HepG2 (cell line): ENCODE data around the gene ZDHHC9.

ENCODE experiments used
- NCOA1 ChIP-seq: sonication (generic); formaldehyde crosslinking; IDR thresholded peaks from 2 replicates; pipeline ENCODE4 v1.9.0; 2021; ENCODE audit warnings: missing genetic modification reagents
- PCBP1 ChIP-seq: fragments of 200-400 bp; formaldehyde crosslinking; IDR thresholded peaks from 2 replicates; pipeline ENCODE4 v1.6.1; 2017; ENCODE audit warnings: mild to moderate bottlenecking, low read depth, low read length, borderline replicate concordance
- POLR2AphosphoS2 ChIP-seq: IDR thresholded peaks from 2 replicates; pipeline ENCODE4 v1.6.1; 2011; ENCODE audit warnings: low read depth, low read length, improper control_type of control experiment
- POLR2AphosphoS5 ChIP-seq: IDR thresholded peaks from 2 replicates; pipeline ENCODE4 v1.6.1; 2012; ENCODE audit warnings: low read depth, low read length
- RAD21 ChIP-seq: fragments of 450-650 bp; formaldehyde crosslinking; IDR thresholded peaks from 2 replicates; pipeline ENCODE4 v1.5.0; 2020; ENCODE audit warnings: mild to moderate bottlenecking
- SMAD1 ChIP-seq: sonication (generic); formaldehyde crosslinking; IDR thresholded peaks from 2 replicates; pipeline ENCODE4 v1.4.0; 2020; ENCODE audit warnings: missing genetic modification reagents, low read depth, mild to moderate bottlenecking, borderline replicate concordance
- TAF1 ChIP-seq: sonication (generic); formaldehyde crosslinking; IDR thresholded peaks from 2 replicates; pipeline ENCODE4 v1.4.0; 2020; ENCODE audit warnings: missing genetic modification reagents
- ZBTB8A ChIP-seq: sonication (generic); formaldehyde crosslinking; IDR thresholded peaks from 2 replicates; pipeline ENCODE4 v1.4.0; 2020; ENCODE audit warnings: mild to moderate bottlenecking, low read depth, missing genetic modification reagents, borderline replicate concordance
- ZNF282 ChIP-seq: fragments of 450-650 bp; IDR thresholded peaks from 2 replicates; pipeline ENCODE4 v1.6.1; 2018; ENCODE audit not compliant: partially characterized antibody
- TF ChIP-seq, protein P1 (sequence below): sonication (generic); formaldehyde crosslinking; IDR thresholded peaks from 2 replicates; pipeline ENCODE4 v1.8.1; 2023; ENCODE audit warnings: missing genetic modification reagents, inconsistent platforms, borderline replicate concordance
- TF ChIP-seq, protein P2 (sequence below): sonication (generic); formaldehyde crosslinking; IDR thresholded peaks from 2 replicates; pipeline ENCODE4 v1.4.0; 2020; ENCODE audit warnings: missing genetic modification reagents

- TF ChIP-seq RAD21 (CRISPR knock-in tag) (no peak), POLR2AphosphoS5 (no peak), POLR2AphosphoS2 (no peak), TAF1 (CRISPR knock-in tag) (no peak), SMAD1 (CRISPR knock-in tag) (no peak), ZBTB8A (CRISPR knock-in tag) (no peak), PCBP1 (no peak), NCOA1 (CRISPR knock-in tag) (no peak), ZNF282 (no peak)
- TF ChIP-seq, protein P1, sequence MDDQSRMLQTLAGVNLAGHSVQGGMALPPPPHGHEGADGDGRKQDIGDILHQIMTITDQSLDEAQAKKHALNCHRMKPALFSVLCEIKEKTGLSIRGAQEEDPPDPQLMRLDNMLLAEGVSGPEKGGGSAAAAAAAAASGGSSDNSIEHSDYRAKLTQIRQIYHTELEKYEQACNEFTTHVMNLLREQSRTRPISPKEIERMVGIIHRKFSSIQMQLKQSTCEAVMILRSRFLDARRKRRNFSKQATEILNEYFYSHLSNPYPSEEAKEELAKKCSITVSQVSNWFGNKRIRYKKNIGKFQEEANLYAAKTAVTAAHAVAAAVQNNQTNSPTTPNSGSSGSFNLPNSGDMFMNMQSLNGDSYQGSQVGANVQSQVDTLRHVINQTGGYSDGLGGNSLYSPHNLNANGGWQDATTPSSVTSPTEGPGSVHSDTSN (CRISPR knock-in tag) = no peak
- TF ChIP-seq, protein P2, sequence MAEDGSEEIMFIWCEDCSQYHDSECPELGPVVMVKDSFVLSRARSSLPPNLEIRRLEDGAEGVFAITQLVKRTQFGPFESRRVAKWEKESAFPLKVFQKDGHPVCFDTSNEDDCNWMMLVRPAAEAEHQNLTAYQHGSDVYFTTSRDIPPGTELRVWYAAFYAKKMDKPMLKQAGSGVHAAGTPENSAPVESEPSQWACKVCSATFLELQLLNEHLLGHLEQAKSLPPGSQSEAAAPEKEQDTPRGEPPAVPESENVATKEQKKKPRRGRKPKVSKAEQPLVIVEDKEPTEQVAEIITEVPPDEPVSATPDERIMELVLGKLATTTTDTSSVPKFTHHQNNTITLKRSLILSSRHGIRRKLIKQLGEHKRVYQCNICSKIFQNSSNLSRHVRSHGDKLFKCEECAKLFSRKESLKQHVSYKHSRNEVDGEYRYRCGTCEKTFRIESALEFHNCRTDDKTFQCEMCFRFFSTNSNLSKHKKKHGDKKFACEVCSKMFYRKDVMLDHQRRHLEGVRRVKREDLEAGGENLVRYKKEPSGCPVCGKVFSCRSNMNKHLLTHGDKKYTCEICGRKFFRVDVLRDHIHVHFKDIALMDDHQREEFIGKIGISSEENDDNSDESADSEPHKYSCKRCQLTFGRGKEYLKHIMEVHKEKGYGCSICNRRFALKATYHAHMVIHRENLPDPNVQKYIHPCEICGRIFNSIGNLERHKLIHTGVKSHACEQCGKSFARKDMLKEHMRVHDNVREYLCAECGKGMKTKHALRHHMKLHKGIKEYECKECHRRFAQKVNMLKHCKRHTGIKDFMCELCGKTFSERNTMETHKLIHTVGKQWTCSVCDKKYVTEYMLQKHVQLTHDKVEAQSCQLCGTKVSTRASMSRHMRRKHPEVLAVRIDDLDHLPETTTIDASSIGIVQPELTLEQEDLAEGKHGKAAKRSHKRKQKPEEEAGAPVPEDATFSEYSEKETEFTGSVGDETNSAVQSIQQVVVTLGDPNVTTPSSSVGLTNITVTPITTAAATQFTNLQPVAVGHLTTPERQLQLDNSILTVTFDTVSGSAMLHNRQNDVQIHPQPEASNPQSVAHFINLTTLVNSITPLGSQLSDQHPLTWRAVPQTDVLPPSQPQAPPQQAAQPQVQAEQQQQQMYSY (CRISPR knock-in tag) = no peak
These were observed 75.5 kb downstream of the ZDHHC9 start for GRCh38 chrX:129768186-129768585.
